H9 (cell line): Measurements from ENCODE around the gene TAAR2. TPM values are rescaled to one million over a fixed set of nuclear protein-coding genes. Genes with fewer than 3 reads are reported as not detected.

Experiments
- DNase-seq: peaks from one replicate; pipeline ENCODE4 v3.0.0-alpha.2; 2017
- H2AFZ ChIP-seq: one replicate; pipeline ENCODE4 v1.6.1; 2013; ENCODE audit warnings: mild to moderate bottlenecking, low read length, control low read depth, moderate library complexity
- H2AK5ac ChIP-seq: 2 replicates; pipeline ENCODE4 v1.6.1; 2013; ENCODE audit warnings: low read length, control low read depth, mixed read lengths; ENCODE audit not compliant: insufficient read length
- H2BK120ac ChIP-seq: one replicate; pipeline ENCODE4 v1.6.1; 2013; ENCODE audit warnings: low read depth, mild to moderate bottlenecking, low read length, control low read depth, inconsistent platforms; ENCODE audit not compliant: poor library complexity, severe bottlenecking
- H2BK12ac ChIP-seq: 2 replicates; pipeline ENCODE4 v1.6.1; 2013; ENCODE audit warnings: low read length, control low read depth, mixed read lengths, low read depth; ENCODE audit not compliant: insufficient read length
- H2BK15ac ChIP-seq: 2 replicates; pipeline ENCODE4 v1.6.1; 2013; ENCODE audit warnings: low read depth, low read length, control low read depth
- H2BK20ac ChIP-seq: one replicate; pipeline ENCODE4 v1.6.1; 2013; ENCODE audit warnings: low read depth, mild to moderate bottlenecking, low read length, control low read depth, inconsistent platforms; ENCODE audit not compliant: poor library complexity, severe bottlenecking
- H2BK5ac ChIP-seq: 2 replicates; pipeline ENCODE4 v1.6.1; 2013; ENCODE audit warnings: low read length, control low read depth, mixed read lengths; ENCODE audit not compliant: insufficient read length
- H3K14ac ChIP-seq: 2 replicates; pipeline ENCODE4 v1.6.1; 2013; ENCODE audit warnings: low read length, control low read depth; ENCODE audit not compliant: insufficient read depth
- H3K18ac ChIP-seq: 2 replicates; pipeline ENCODE4 v1.6.1; 2013; ENCODE audit warnings: low read depth, mild to moderate bottlenecking, mixed read lengths, low read length, control low read depth; ENCODE audit not compliant: insufficient read length
- H3K23ac ChIP-seq: 2 replicates; pipeline ENCODE4 v1.6.1; 2013; ENCODE audit warnings: low read length, control low read depth, mixed read lengths, low read depth; ENCODE audit not compliant: insufficient read length
- H3K23me2 ChIP-seq: 2 replicates; pipeline ENCODE4 v1.6.1; 2013; ENCODE audit warnings: low read depth, mild to moderate bottlenecking, mixed read lengths, low read length, control low read depth; ENCODE audit not compliant: insufficient read length, poor library complexity, severe bottlenecking
- H3K27ac ChIP-seq: 2 replicates; pipeline ENCODE4 v1.5.1; 2013; ENCODE audit warnings: low read length, control low read depth, mixed read lengths, low read depth; ENCODE audit not compliant: insufficient read length
- H3K27me3 ChIP-seq: 2 replicates; pipeline ENCODE4 v1.6.1; 2013; ENCODE audit warnings: low read length, control low read depth, inconsistent platforms; ENCODE audit not compliant: insufficient read depth
- H3K4ac ChIP-seq: 2 replicates; pipeline ENCODE4 v1.6.1; 2013; ENCODE audit warnings: low read depth, mild to moderate bottlenecking, control low read depth, inconsistent platforms, low read length, moderate library complexity
- H3K4me1 ChIP-seq: 2 replicates; pipeline ENCODE4 v1.6.1; 2013; ENCODE audit warnings: low read length, control low read depth, inconsistent platforms; ENCODE audit not compliant: insufficient read depth
- H3K4me2 ChIP-seq: 2 replicates; pipeline ENCODE4 v1.6.1; 2013; ENCODE audit warnings: low read length, control low read depth, mixed read lengths; ENCODE audit not compliant: insufficient read length, insufficient read depth
- H3K56ac ChIP-seq: 2 replicates; pipeline ENCODE4 v1.6.1; 2013; ENCODE audit warnings: low read depth, mild to moderate bottlenecking, mixed read lengths, low read length, control low read depth; ENCODE audit not compliant: insufficient read length
- H3K79me1 ChIP-seq: 2 replicates; pipeline ENCODE4 v1.6.1; 2013; ENCODE audit warnings: low read depth, mild to moderate bottlenecking, moderate library complexity, low read length, control low read depth, inconsistent platforms; ENCODE audit not compliant: insufficient read depth, poor library complexity, severe bottlenecking
- H3K79me2 ChIP-seq: 2 replicates; pipeline ENCODE4 v1.6.1; 2013; ENCODE audit warnings: low read length, control low read depth, inconsistent platforms; ENCODE audit not compliant: insufficient read depth
- H3K9ac ChIP-seq: 2 replicates; pipeline ENCODE4 v1.6.1; 2013; ENCODE audit warnings: low read length, control low read depth, mixed read lengths; ENCODE audit not compliant: insufficient read length; ENCODE audit errors: extremely low read depth
- H3K9me3 ChIP-seq: one replicate; pipeline ENCODE4 v1.6.1; 2013; ENCODE audit warnings: low read depth, low read length, inconsistent platforms; ENCODE audit not compliant: control insufficient read depth
- H3T11ph ChIP-seq: one replicate; pipeline ENCODE4 v1.6.1; 2013; ENCODE audit warnings: mild to moderate bottlenecking, low read length, control low read depth, inconsistent platforms
- H4K20me1 ChIP-seq: one replicate; pipeline ENCODE4 v1.6.1; 2013; ENCODE audit not compliant: control insufficient read depth, insufficient read length, insufficient read depth
- H4K5ac ChIP-seq: 2 replicates; pipeline ENCODE4 v1.6.1; 2013; ENCODE audit warnings: low read depth, mild to moderate bottlenecking, mixed read lengths, low read length, control low read depth; ENCODE audit not compliant: insufficient read length
- H4K8ac ChIP-seq: replicated peaks from 2 replicates; pipeline ENCODE4 v1.6.1; 2013; ENCODE audit warnings: low read length, control low read depth, mixed read lengths, low read depth; ENCODE audit not compliant: insufficient read length
- H4K91ac ChIP-seq: 2 replicates; pipeline ENCODE4 v1.6.1; 2013; ENCODE audit warnings: low read depth, mild to moderate bottlenecking, moderate library complexity, mixed read lengths, low read length, control low read depth; ENCODE audit not compliant: insufficient read length
- H3K27ac Mint-ChIP-seq, 3 experiments: 2 replicates in 2 of 3; 3 replicates in 1 of 3; pipeline ENCODE4 v1.8.0; 2020 to 2021; ENCODE audit warnings: mixed read lengths in 3 of 3, mild to moderate bottlenecking in 1 of 3, moderate library complexity in 1 of 3
- H3K27me3 Mint-ChIP-seq: 2 replicates; pipeline ENCODE4 v1.8.0; 2021; ENCODE audit warnings: low read depth, mild to moderate bottlenecking, moderate library complexity, mixed read lengths
- H3K36me3 Mint-ChIP-seq, 3 experiments: 2 replicates in 2 of 3; 3 replicates in 1 of 3; pipeline ENCODE4 v1.8.0; 2020 to 2021; ENCODE audit warnings: low read depth in 3 of 3, mixed read lengths in 3 of 3; ENCODE audit not compliant: insufficient read depth in 1 of 3
- H3K4me1 Mint-ChIP-seq, 2 experiments: 2 replicates each; pipeline ENCODE4 v1.8.0; 2020; ENCODE audit warnings: mixed read lengths in 2 of 2
- H3K4me3 Mint-ChIP-seq, 2 experiments: 2 replicates in 1 of 2; 3 replicates in 1 of 2; pipeline ENCODE4 v1.8.0; 2020 to 2021; ENCODE audit warnings: mild to moderate bottlenecking in 2 of 2, mixed read lengths in 2 of 2, moderate library complexity in 1 of 2
- H3K9me3 Mint-ChIP-seq, 2 experiments: 2 replicates in 1 of 2; 3 replicates in 1 of 2; pipeline ENCODE4 v1.8.0; 2020; ENCODE audit warnings: mild to moderate bottlenecking in 2 of 2, mixed read lengths in 2 of 2, moderate library complexity in 1 of 2
- WGBS: extraction: QIAGEN DNeasy Blood & Tissue Kit; methylation state at CpG from one replicate; pipeline ENCODE4 v1.1.7; 2013; ENCODE audit warnings: missing lambda C conversion rate, low lambda C conversion rate, mixed read lengths; ENCODE audit not compliant: insufficient read length; ENCODE audit errors: extremely low coverage; 5-methylcytosine and 5-hydroxymethylcytosine counted together
- total RNA-seq: library from RNA; stranded (reverse); gene quantifications from 2 replicates; pipeline ENCODE4 v1.2.1, GENCODE V29; 2021
- TF ChIP-seq, protein P1 (sequence below): fragments of 200-600 bp; sonication (generic); conservative IDR thresholded peaks from 3 replicates; pipeline ENCODE4 v1.8.0; 2021; ENCODE audit warnings: antibody characterized with exemption, mild to moderate bottlenecking

The TAAR2 gene
- total RNA-seq, 1 experiment from 2014 or later: not detected

DNA sequence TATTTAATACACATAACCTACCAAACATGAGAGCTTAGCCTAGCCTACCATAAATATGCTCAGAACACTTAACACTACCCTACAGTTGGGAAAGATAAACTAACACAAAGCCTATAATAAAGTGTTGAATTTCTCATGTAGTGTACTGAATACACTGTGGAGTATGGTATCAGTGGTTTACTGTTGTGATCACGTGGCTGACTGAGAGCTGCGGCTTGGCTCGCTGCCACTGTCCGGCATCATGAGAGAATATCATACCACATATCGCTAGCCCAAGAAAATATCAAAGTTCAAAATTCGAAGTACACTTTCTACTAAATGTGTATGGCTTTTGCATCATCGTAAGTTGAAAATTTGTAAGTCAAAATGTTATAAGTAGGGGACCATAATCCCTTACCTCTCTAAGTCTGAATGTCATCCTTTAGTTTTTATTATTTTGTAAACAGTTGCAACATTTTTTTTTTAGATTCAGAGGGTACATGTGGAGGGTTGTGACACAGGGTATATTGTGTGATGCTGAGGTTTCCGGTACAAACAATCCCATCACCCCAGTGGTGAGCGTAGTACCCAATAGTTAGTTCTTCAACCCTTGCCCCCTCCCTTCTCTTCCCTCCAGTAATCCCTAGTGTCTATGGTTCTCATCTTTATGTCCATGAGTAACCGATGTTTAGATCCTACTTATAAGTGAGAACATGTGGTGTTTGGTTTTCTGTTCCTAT, 49.5 kb upstream of the TAAR2 start:
- H3K27me3 Mint-ChIP-seq: no peaks in the 10 kb centered on the region
- H4K5ac ChIP-seq: no peak overlapping the region
- H3K27ac Mint-ChIP-seq: no peak overlapping the region
- H3K18ac ChIP-seq: no peak overlapping the region
- no peaks in the 10 kb centered on the region for H3K23me2 ChIP-seq
- H3K4ac ChIP-seq: no peak overlapping the region
- no peak overlapping the region for H2BK12ac ChIP-seq
- DNase-seq: no peak
- H3K79me1 ChIP-seq: no peaks in the 10 kb centered on the region
- H3K4me2 ChIP-seq: no peak overlapping the region
- H4K8ac ChIP-seq: no peak overlapping the region
- H2AFZ ChIP-seq: no peak overlapping the region
- peaks cover 2 to 5% of the 10 kb centered on the region in 2 experiments; a peak in 2 of 4 replicates for H3K4me1 Mint-ChIP-seq
- H3T11ph ChIP-seq: no peak overlapping the region
- no peaks in the 10 kb centered on the region for H3K36me3 Mint-ChIP-seq
- no peak overlapping the region for H2BK5ac ChIP-seq
- no peaks in the 10 kb centered on the region for H3K4me1 ChIP-seq
- H3K79me2 ChIP-seq: no peaks in the 10 kb centered on the region
- H3K9me3 Mint-ChIP-seq: 0 out of 5 replicates have a peak, but pooled peaks cover 0 to 2% of the 10 kb centered on the region in 2 experiments
- H3K4me3 Mint-ChIP-seq: no peak overlapping the region
- WGBS: no CpG with 5 or more reads among the region's 10 CpGs
- H3K9me3 ChIP-seq: no peaks in the 10 kb centered on the region
- no peak overlapping the region for H3K14ac ChIP-seq
- H2BK120ac ChIP-seq: no peak overlapping the region
- TF ChIP-seq, protein P1, sequence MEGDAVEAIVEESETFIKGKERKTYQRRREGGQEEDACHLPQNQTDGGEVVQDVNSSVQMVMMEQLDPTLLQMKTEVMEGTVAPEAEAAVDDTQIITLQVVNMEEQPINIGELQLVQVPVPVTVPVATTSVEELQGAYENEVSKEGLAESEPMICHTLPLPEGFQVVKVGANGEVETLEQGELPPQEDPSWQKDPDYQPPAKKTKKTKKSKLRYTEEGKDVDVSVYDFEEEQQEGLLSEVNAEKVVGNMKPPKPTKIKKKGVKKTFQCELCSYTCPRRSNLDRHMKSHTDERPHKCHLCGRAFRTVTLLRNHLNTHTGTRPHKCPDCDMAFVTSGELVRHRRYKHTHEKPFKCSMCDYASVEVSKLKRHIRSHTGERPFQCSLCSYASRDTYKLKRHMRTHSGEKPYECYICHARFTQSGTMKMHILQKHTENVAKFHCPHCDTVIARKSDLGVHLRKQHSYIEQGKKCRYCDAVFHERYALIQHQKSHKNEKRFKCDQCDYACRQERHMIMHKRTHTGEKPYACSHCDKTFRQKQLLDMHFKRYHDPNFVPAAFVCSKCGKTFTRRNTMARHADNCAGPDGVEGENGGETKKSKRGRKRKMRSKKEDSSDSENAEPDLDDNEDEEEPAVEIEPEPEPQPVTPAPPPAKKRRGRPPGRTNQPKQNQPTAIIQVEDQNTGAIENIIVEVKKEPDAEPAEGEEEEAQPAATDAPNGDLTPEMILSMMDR: no peak
- H3K23ac ChIP-seq: no peak overlapping the region
- H3K27me3 ChIP-seq: no peaks in the 10 kb centered on the region
- no peak overlapping the region for H2BK15ac ChIP-seq
- no peak overlapping the region for H4K91ac ChIP-seq
- no peak overlapping the region for H3K27ac ChIP-seq
- no peak overlapping the region for H3K56ac ChIP-seq
- no peak overlapping the region for H2AK5ac ChIP-seq
- no peaks in the 10 kb centered on the region for H4K20me1 ChIP-seq
- H3K9ac ChIP-seq: no peak overlapping the region
- no peak overlapping the region for H2BK20ac ChIP-seq
